Upper lobe of left lung (tissue), 4 donors: ENCODE results near the gene MYNN.

Experiments used
- CTCF ChIP-seq, 6 experiments: fragments of 450-650 bp in 4 of 6; fragments of 200-600 bp in 2 of 6; sonication (generic) in 2 of 6; IDR thresholded peaks; one replicate each; pipeline ENCODE4 v1.5.1; 2016 to 2019; ENCODE audit warnings: antibody characterized with exemption in 6 of 6
- POLR2A ChIP-seq, 4 donors: fragments of 450-650 bp; IDR thresholded peaks; one replicate each; pipeline ENCODE4 v1.5.1; 2016 to 2017; ENCODE audit warnings: antibody characterized with exemption in 4 of 4, mild to moderate bottlenecking in 2 of 4

- TF ChIP-seq POLR2A (IDR thresholded peaks at IDR 0.05) (no peak), CTCF (IDR thresholded peaks at IDR 0.05) (no peak)
Measured at GRCh38 chr3:169746924-169747323, 26.3 kb upstream of the MYNN start.
